Ammon's horn (tissue), 1 donor: ENCODE measurements around the gene EGFL8.
"Not testable (repeated sequence)": the region's sequence is repeated elsewhere in the genome, so short reads cannot be mapped to it uniquely, and the experiment has no call there.

Source experiments
- DNase-seq: peaks from one replicate; pipeline ENCODE4 v3.0.0-alpha.2; 2016; ENCODE audit warnings: low spot score

EGFL8 gene

DNA sequence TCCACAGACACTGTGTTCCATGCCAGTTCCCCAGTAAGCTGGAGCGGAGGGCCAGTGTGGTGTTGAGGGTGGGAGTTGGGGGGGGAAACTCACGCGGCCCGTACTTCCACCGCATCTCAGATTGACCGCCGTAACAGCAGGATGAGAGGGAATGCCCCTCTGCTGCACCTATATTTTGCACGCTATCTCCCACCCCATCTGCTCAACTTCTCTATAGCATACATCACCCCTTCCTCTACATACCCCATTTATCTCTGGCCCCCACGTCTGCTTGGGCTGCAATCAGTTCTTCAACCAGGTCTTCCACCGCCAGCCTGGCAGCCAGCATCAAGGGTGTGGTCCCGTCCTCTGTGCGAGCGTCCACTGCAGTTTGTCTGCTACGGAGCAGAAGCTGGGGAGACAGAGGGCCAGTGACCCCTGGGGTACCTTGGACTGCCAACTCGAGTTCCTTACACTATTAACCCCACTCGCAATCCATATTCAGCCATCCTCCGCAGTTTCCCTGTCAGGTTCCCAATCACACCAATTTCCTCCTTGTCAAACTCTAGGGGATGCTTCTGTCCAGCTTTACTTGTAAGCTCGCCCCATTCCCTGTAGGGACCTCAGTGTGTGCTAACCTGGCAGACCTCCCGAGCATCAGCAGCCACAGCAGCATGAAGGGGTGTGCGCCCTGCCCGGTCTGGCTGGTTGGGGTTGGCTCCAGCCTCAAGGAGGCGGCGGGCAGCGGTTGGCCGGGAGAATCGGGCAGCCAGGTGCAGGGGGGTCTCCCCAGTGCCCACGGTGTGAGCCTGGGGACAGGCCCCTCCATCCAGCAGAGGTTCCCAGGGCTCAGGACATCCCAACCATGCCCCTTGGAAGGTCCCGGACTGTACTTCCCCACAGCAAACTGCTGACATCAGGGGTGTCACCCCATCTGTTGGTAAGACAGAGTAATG lies 32.6 kb downstream of the EGFL8 start:
- no peak for DNase-seq

DNA sequence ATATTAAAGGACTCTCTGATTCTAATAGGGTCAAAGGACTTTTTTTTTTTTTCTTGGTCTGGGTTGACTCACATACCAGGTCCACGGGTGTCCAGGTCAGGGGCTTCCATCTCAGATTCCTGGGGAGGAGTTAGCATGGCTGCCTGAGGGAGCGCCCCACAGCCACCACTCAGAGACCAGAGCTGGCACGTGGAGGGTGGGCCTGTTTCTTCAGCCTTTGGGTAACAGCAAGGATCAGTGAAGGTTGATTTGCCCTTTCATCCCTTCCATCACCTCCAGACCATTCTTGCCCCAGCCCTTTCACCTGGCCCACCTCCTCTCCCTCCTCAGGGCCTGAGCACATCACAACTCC lies 33.9 kb downstream of the EGFL8 start:
- DNase-seq, result no peak

DNA sequence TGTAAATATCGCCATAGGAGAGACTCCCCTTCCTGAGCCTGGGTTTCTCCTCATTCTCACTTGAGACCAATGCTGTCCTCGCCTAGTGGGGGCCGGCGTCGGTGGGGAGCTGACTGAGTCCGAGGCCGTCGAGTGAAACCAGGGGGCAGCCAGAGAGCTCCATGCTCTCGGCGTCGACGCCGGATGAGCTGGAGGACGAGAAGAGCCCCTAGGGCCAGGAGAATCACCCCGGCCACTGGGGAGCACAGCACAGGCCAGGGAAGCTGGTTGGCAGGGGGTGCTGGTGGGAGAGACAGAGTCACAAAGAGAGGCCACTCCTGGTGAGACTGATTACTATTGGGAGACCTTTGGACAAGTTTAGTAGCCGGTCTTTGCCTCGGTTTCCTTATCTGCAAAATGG lies 34.5 kb downstream of the EGFL8 start:
- DNase-seq, result no peak

DNA sequence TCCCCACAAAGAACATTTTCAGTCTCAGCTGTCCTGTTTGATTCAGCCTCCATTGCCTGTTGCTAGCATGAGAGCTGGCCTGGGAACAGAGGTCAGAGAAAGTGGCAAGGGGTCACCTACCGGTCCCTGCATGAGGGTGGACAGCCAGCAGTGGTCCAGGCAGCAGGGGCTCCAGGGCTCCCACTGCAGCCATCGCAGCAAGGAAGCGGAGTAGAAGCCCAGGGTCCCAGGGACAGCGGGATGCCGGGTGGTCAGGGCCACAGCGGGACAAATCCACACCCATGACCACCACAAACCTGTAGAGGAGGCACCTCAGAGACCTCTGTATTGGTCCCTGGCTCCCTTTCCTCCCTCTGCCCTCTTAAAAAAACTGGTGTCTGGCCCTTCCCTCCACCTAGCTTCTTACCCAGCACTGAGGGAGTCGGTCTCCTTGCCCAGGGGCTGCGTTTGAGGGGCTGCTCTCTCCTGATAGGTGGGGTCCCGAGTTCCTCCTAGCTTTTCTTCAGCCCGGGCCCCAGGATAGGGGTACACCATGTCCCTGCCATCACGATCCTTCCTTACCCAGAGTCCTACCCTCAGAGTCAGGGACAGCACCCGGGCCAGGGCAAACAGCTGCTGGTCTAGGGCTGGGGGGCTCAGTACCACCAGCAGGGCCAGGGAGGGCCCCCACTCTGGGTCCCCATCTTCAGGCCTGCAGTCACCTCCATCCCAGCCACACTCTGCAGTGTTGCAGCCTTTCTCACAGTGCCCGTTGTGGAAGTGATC lies 36.5 kb downstream of the EGFL8 start:
- no peak for DNase-seq

DNA sequence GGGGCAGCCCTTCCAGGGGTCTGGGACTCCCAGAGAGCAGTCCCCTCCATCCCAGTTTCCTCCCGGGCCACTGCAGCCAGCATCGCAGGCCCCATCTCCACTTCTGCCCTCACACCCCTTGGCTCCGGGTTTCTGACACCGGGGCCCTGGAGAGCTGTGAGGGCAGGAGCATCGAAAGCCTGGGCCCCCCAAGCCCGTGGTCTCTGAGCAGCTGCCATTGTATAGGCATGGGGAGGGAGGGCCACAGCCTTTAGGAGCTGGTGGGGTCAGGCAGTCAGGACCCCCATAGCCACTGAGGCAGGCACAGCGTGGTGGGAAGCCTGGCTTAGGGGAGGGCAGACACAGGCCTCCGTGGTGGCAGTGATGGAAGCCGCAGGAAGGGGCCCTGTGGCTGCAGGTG lies 37.8 kb downstream of the EGFL8 start:
- DNase-seq, result no peak

DNA sequence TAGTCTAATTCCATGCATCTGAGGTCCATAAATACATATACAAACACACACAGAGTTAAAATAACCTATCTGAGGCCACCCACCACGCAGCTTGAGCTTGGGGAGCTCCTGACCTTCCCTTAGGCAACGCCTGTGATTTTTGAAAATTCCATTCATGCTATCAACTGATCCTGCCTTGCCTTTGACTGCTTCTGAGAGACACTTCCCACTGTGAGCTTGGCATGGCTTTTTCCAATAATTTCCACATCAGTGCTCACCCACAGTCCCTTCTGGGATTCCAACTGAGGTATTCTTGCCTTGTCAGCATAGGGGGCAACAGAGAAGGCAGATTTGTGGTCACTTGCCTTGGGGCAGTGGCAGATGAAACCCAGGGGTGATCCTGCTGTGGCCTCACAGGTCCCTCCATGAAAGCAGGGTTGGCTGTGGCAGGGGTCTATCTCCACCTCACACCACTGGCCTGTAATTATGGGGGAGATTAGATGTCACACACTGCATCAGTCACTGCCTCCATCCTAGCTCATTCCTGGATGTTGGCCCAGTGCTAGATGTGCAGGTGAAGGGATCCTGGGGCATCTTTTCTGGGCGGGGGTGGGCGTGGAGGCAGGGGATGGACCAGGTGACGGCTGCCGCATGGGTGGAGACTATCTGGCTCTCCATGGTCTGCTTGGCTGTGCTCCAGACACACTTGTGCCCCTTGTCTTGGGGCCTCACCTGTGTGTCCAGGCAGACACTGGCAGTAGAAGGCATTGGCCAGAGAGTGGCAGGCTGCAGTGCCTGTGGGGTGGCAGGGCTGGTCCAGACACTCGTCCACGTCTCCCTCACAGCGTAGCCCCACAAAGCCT lies 39.3 kb downstream of the EGFL8 start:
- no peak for DNase-seq

DNA sequence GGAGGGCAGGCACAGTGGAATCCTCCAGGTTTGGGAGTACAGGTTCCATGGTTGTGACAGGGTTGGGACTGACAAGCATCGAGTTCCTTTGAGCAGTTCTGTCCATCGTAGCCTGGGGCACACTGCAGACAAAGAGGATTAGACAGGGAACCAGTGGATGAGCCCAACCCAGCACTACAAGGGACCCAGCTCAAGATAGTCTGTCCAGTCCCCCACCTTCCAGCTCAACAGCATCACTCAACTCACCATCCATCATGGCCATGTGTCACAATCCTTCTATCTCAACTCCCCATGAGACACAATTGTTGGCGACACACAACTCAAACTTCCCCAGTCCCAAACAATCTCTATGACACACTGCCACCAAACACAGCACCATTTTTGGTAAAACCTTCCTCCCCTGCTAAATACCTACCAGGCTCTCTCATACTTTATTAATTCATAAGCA lies 39.9 kb downstream of the EGFL8 start:
- DNase-seq, result no peak

DNA sequence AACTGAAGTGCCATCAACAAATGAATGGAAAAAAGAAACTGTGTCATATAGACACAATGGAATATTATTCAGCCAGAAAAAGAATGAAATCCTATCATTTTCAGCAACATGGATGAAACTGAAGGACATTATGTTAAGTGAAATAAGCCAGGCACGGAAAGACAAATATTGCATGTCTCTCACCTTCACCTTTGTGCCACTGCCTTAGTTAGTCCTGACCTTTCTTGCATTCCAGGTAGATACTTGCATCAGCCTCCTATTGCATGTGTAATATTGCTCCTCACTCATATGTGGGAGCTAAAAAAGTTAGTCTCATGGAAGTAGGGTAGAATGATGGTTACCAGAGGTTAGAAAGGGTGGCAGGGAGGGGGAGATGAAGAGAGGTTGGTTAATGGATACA lies 44.6 kb downstream of the EGFL8 start:
- no peak for DNase-seq

DNA sequence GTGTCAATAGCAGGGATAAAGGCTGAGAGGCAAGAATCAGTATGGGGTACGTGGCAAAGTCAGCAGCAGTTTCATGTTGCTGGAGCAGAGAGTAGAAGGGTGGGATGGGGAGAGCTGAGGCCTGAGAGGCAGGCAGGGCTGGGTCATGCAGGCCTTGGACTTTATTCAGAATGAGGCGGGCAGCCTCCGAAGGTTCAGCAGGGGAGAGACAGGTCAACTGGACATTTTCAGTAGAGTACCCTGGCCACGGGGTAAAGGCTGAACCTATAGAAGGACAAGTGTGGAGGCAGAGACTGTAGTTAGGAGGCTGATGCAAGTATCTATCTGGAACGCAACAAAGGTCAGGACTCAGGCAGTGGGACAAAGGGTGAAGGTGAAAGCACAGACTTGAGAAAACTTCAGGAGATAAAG lies 45.8 kb downstream of the EGFL8 start:
- no peak for DNase-seq

DNA sequence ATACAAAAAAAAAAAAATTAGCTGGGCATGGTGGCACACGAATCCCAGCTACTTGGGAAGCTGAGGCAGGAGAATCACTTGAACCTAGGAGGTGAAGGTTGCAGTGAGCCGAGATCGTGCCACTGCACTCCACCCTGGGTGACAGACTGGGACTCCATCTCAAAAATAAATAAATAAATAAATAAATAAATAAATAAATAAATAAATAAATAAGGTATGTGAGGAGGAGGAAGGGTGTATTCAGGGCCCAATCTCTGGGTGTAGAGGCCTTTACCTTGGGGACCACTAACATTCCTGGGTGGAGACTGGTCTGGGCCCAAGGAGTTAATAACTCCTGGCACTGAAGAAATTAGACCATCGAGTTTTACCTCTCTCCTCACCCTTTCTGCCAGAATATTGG lies 47.0 kb downstream of the EGFL8 start:
- DNase-seq, result not testable (repeated sequence)

DNA sequence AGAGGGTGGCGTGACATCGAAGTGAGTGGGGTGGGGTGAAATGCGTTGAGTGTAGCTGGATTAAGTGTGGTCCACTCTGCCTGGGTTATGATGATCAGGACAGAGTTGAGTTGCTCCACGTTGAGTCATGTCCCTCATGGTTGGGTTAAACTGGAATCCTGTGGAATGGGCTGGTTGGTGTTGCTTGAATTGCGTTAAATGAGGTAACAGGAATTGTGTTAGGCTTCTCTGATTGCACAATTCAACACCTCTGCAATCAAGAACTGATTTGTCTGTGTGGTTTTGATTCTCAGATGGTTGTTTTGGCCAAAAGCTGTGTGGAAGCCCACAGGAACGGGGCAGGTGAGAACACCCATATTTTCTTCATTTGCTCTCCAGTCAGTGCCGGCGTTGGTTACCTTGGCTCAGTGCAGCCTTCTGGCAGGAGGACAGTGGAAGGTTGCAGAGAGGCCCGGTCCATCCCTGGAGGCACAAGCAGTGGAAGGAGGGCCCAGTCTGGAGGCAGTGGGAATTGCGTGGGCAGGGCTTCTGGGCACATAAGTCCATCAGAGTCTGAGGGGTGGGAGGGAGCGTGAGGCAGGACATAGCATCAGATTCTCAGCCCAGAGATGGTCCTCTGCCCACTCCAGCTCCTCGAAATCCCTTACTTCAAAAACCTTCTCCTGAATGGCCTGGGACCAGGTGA lies 47.8 kb downstream of the EGFL8 start:
- DNase-seq, result no peak

DNA sequence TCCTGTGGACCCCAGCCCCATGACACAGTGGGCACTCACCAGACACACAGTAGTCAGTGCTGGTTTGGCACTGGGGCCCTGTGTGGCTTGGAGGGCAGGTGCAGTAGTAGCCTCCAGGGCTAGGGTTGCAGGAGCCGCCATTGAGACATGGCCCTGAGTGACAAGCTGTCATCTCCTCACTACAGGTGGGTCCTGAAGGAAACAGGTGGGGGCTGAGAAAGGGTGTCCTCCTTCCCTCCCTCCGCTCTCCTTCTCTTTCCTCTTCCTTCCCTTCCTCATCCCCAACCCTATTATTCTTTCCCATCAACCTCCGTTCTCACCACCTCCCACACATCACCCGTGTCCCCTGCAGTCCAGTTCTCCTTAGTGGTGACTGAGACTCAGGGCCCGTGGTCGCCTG lies 49.3 kb downstream of the EGFL8 start:
- no peak for DNase-seq

DNA sequence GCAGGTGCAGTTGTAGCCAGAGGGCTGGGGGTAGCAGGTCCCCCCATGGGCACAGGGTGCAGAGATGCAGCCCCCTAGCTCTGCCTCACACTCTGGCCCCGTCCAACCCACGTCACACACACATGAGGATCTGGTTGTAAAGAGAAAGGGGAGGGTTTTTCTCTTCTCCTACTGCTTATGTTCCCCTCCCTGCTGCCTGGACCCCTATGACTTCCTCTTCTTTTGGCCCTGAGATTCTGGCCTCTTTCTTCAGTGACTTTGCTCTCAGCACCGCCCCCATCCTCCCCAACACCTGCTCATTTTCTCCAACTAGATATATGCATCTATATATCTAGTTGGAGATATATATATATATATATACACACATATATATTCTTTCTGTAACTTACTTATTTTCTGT lies 49.7 kb downstream of the EGFL8 start:
- no peak for DNase-seq

DNA sequence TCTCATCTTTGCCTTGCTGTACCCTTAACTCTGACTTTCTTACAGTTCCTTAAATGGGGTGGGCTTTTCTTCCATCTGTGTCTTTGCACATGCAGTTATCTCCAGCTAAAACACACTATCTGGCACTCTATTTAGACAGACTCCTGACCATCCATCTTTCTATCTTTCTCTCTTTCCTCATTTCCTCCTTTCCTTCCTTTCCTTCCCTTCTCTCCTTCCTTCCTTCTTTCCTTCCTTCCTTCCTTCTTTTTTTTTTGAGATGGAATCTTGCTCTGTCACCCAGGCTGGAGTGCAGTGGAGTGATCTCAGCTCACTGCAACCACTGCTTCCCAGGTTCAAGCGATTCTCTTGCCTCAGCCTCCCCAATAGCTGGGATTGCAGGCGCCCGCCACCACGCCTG lies 51.2 kb downstream of the EGFL8 start:
- DNase-seq, result no peak

DNA sequence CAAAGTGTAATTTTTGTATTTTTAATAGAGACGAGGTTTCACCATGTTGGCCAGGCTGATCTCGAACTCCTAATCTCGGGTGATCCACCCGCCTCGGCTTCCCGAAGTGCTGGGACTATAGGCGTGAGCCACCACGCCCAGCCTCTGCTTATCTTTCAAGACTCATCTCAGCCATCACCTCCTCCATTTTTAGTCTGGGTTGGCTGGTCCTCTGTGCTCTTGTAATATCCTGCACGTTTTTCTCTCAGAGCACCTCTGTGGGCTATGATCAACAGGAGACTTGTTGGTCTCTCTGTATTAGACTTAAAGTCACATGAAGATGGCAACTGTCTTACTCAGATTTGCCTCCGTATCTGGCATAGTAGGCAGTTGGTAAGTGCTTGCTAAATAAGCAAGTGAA lies 51.9 kb downstream of the EGFL8 start:
- DNase-seq, result no peak

DNA sequence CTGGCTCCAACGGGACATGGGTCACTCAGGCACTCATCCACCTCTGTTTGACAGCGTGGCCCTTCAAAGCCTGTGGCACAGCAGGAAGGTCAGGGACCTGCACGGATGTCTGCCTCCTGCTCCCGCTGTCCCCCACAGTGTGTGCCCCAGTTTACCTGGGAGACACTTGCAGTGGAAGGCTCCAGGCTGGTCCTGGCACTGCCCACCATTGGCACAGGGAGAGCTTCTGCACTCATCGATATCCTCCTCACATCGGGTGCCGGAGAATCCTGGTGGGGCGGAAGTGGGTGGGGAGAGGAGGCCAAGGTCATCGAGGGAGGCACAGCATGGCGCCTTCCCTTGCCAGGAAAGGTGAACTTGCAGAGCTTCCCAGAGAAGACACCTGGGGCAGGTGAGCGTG lies 52.6 kb downstream of the EGFL8 start:
- DNase-seq, result no peak
